Measurements from ENCODE around the gene STAP2. TPM values are rescaled to one million over a fixed set of nuclear protein-coding genes. Genes with fewer than 3 reads are reported as not detected.

Gene STAP2
- total and polyA plus RNA-seq, 9 of the 15 experiments (the other 6 are each of a cell fraction or from before 2014, with no cell fraction given): 1.2 to 9.8 (median 4.5) TPM

GRCh38 chr19:4337906-4338440 lies 654 bp downstream of the STAP2 start (continued):
- TF ChIP-seq ARID3A (IDR thresholded peaks at IDR 0.05; ENCODE audit: borderline replicate concordance, low read depth, low read length) (no peak), MYNN (IDR thresholded peaks at IDR 0.05) (no peak), MYNN (CRISPR knock-in tag; IDR thresholded peaks at IDR 0.05) (no peak), YBX1 (IDR thresholded peaks at IDR 0.05) (no peak), ZNF644 (tag; IDR thresholded peaks at IDR 0.05; ENCODE audit: low read depth) (no peak), MED1 (CRISPR knock-in tag; IDR thresholded peaks at IDR 0.05; ENCODE audit: borderline replicate concordance) (no peak), ZNF324 (CRISPR knock-in tag; IDR thresholded peaks at IDR 0.05) (no peak), BDP1 (IDR thresholded peaks at IDR 0.05; ENCODE audit: insufficient read depth, insufficient read length) (no peak), MITF (IDR thresholded peaks at IDR 0.05) (no peak), SRSF7 (optimal IDR thresholded peaks at IDR 0.05; ENCODE audit: low read depth, low read length) (no peak), ZNF717 (CRISPR knock-in tag; IDR thresholded peaks at IDR 0.05) (no peak), CREB1 (IDR thresholded peaks at IDR 0.05) (no peak), CREB1 (CRISPR knock-in tag; IDR thresholded peaks at IDR 0.05) (no peak), SPI1 (IDR thresholded peaks at IDR 0.05; ENCODE audit: borderline replicate concordance, low read depth, low read length) (no peak), ETS2 (tag; IDR thresholded peaks at IDR 0.05; ENCODE audit: borderline replicate concordance, poor library complexity, severe bottlenecking) (no peak), MCM2 (IDR thresholded peaks at IDR 0.05; ENCODE audit: low read depth) (no peak), KAT7 (CRISPR knock-in tag; IDR thresholded peaks at IDR 0.05; ENCODE audit: borderline replicate concordance) (no peak), TCF7L2 (IDR thresholded peaks at IDR 0.05; ENCODE audit: low read depth, low read length) (no peak), CREM (IDR thresholded peaks at IDR 0.05; ENCODE audit: low read depth) (no peak)
- TF ChIP-seq, protein P1, sequence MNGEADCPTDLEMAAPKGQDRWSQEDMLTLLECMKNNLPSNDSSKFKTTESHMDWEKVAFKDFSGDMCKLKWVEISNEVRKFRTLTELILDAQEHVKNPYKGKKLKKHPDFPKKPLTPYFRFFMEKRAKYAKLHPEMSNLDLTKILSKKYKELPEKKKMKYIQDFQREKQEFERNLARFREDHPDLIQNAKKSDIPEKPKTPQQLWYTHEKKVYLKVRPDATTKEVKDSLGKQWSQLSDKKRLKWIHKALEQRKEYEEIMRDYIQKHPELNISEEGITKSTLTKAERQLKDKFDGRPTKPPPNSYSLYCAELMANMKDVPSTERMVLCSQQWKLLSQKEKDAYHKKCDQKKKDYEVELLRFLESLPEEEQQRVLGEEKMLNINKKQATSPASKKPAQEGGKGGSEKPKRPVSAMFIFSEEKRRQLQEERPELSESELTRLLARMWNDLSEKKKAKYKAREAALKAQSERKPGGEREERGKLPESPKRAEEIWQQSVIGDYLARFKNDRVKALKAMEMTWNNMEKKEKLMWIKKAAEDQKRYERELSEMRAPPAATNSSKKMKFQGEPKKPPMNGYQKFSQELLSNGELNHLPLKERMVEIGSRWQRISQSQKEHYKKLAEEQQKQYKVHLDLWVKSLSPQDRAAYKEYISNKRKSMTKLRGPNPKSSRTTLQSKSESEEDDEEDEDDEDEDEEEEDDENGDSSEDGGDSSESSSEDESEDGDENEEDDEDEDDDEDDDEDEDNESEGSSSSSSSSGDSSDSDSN (IDR thresholded peaks at IDR 0.05; ENCODE audit: borderline replicate concordance in 1 of 2, low read depth in 2 of 2, low read length in 2 of 2): no peak
- TF ChIP-seq, protein P2, sequence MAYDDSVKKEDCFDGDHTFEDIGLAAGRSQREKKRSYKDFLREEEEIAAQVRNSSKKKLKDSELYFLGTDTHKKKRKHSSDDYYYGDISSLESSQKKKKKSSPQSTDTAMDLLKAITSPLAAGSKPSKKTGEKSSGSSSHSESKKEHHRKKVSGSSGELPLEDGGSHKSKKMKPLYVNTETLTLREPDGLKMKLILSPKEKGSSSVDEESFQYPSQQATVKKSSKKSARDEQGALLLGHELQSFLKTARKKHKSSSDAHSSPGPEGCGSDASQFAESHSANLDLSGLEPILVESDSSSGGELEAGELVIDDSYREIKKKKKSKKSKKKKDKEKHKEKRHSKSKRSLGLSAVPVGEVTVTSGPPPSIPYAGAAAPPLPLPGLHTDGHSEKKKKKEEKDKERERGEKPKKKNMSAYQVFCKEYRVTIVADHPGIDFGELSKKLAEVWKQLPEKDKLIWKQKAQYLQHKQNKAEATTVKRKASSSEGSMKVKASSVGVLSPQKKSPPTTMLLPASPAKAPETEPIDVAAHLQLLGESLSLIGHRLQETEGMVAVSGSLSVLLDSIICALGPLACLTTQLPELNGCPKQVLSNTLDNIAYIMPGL (CRISPR knock-in tag; IDR thresholded peaks at IDR 0.05): no peak
